ENCODE measurements around the gene NFATC2IP.
A peak's percentile ranks its signal among the peaks of the same experiment; 100 is the strongest.
"Not testable (repeated sequence)": the region's sequence is repeated elsewhere in the genome, so short reads cannot be mapped to it uniquely, and the experiment has no call there.

NFATC2IP gene

GRCh38 chr16:28964072-28964471 is 13.3 kb downstream of the NFATC2IP start:
- Histone ChIP-seq H2AFZ (ENCODE audit: low read depth, low read length) (no peak overlapping the region), H3K4me1 (ENCODE audit: insufficient read depth, low read length) (no peaks in the 10 kb centered on the region), H3K36me3 (ENCODE audit: insufficient read depth, low read length) (peaks cover 40% of the 10 kb centered on the region), H3K27me3 (ENCODE audit: insufficient read depth, low read length) (no peaks in the 10 kb centered on the region), H3K9me3 (ENCODE audit: low read length) (no peaks in the 10 kb centered on the region), H3K4me3 (ENCODE audit: low read length) (no peak overlapping the region)

DNA sequence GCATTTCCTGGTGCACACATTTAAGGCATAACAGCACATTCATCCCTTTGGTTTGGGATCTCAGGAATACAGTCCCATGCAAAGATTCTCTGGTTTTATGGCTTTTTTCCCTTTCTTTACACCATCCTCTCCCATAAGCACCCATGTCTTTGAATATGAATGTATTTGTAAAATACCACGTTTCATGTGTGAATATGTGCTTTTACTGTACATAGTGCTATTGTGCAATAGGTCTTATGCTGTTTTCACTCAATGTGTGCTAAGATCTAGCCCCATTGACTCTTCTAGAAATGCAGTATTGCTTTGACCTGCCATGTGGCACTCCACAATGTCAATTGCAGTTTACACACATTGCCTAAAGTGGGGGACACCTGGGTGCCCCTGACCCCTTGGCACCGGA is 13.8 kb downstream of the NFATC2IP start:
- Histone ChIP-seq H2AFZ (ENCODE audit: low read depth, low read length) (no peak overlapping the region), H3K36me3 (ENCODE audit: insufficient read depth, low read length) (peaks cover 37% of the 10 kb centered on the region), H3K4me3 (ENCODE audit: low read length) (no peak overlapping the region), H3K4me1 (ENCODE audit: insufficient read depth, low read length) (no peaks in the 10 kb centered on the region), H3K9me3 (ENCODE audit: low read length) (no peaks in the 10 kb centered on the region), H3K27me3 (ENCODE audit: insufficient read depth, low read length) (no peaks in the 10 kb centered on the region)

- Histone ChIP-seq H3K4me1 (ENCODE audit: insufficient read depth, low read length) (no peaks in the 10 kb centered on the region), H3K4me3 (ENCODE audit: low read length) (no peak overlapping the region)
These were observed 16.4 kb downstream of the NFATC2IP start for GRCh38 chr16:28967156-28967555.

GRCh38 chr16:28969696-28970095 is 19.0 kb downstream of the NFATC2IP start:
- H3K4me1 ChIP-seq (ENCODE audit: insufficient read depth, low read length); H3K9me3 ChIP-seq (ENCODE audit: low read length); H3K4me3 ChIP-seq (ENCODE audit: low read length); H3K36me3 ChIP-seq (ENCODE audit: insufficient read depth, low read length); H3K27me3 ChIP-seq (ENCODE audit: insufficient read depth, low read length); H2AFZ ChIP-seq (ENCODE audit: low read depth, low read length): not testable (repeated sequence)

More at GRCh38 chr16:28967156-28967555, 16.4 kb downstream of the NFATC2IP start:
- Histone ChIP-seq H2AFZ (ENCODE audit: low read depth, low read length) (no peak overlapping the region), H3K27me3 (ENCODE audit: insufficient read depth, low read length) (no peaks in the 10 kb centered on the region), H3K9me3 (ENCODE audit: low read length) (no peaks in the 10 kb centered on the region), H3K36me3 (ENCODE audit: insufficient read depth, low read length) (peaks cover 25% of the 10 kb centered on the region)

DNA sequence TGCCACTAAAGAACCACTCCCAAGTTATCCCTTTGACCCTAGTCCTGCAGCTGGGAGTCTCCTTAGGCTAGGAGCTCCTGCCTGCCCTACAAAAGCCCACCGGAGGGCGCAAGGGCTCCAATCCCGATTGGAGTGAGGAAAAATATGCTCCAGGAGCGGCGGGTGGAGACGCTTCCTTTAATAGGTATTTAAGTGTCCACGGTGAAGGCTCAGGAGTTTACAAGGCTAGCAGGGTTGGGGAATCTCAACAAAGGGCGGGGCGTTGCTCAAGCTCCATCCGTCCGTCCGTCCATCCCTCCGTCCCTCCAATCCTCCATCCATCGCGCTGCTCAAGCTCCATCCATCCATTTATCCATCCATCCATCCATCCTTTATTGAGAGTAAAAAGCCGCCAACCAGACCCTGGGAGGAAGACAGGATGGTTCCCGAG is 23.3 kb downstream of the NFATC2IP start:
- peaks cover 9% of the 10 kb centered on the region for H3K36me3 ChIP-seq (ENCODE audit: insufficient read depth, low read length)
- H3K27me3 ChIP-seq (ENCODE audit: insufficient read depth, low read length) = no peaks in the 10 kb centered on the region
- H3K4me1 ChIP-seq (ENCODE audit: insufficient read depth, low read length) = peaks cover 9% of the 10 kb centered on the region
- H2AFZ ChIP-seq (ENCODE audit: low read depth, low read length) = peak overlapping the region; percentile 58
- peak overlapping the region; percentile 82 for H3K4me3 ChIP-seq (ENCODE audit: low read length)
- H3K9me3 ChIP-seq (ENCODE audit: low read length) = no peaks in the 10 kb centered on the region

DNA sequence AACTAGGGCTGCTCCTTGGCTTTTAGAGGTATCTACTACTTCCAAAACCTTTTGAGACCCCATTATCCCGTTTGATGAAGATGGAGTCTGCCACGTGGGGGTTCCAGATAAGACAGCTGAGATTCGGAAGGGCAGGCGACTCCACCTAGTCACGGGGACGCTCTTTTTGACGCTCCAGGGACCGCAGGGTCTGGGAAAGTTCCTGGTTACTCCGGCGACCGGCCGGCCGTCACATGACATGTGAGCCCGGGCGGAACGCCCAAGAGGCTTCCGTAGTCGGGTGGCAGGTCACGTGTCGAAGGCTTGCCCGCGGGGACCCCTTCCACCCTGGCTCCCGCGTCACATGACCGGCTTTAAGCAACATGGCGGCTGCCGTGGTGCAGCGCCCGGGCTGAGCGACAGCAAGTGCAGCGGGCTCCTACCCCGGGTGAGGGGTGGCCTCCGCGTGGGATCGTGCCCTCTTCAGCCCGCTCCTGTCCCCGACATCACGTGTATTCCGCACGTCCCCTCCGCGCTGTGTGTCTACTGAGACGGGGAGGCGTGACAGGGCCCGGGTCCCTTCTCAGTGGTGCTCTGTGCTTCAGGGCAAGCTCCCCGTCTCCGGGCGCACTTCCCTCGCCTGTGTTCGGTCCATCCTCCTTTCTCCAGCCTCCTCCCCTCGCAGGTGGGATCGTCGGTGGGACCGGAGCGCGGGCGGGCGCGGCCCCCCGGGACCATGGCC is 23.9 kb downstream of the NFATC2IP start, which contains the start of gene SPNS1:
SPNS1 (plus strand) TSS at position 342 of the 721 bp plus-strand sequence; CDS start at position 716, 374 bp downstream.
- peaks cover 13% of the 10 kb centered on the region for H3K36me3 ChIP-seq (ENCODE audit: insufficient read depth, low read length)
- peaks cover 9% of the 10 kb centered on the region for H3K4me1 ChIP-seq (ENCODE audit: insufficient read depth, low read length)
- H3K27me3 ChIP-seq (ENCODE audit: insufficient read depth, low read length) = no peaks in the 10 kb centered on the region
- H3K4me3 ChIP-seq (ENCODE audit: low read length) = peak within 1 kb of the TSS; percentile 82
- peak within 1 kb of the TSS; percentile 58 for H2AFZ ChIP-seq (ENCODE audit: low read depth, low read length)
- H3K9me3 ChIP-seq (ENCODE audit: low read length) = no peaks in the 10 kb centered on the region

DNA sequence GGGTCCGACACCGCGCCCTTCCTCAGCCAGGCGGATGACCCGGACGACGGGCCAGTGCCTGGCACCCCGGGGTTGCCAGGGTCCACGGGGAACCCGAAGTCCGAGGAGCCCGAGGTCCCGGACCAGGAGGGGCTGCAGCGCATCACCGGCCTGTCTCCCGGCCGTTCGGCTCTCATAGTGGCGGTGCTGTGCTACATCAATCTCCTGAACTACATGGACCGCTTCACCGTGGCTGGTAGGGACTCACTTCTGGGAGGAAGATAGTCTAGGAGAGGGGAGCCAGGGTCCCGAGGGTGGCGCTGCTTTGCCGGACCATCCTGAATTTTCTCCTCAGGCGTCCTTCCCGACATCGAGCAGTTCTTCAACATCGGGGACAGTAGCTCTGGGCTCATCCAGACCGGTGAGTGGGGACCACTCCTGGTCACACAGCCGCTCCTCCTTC is 24.4 kb downstream of the NFATC2IP start:
- H3K27me3 ChIP-seq (ENCODE audit: insufficient read depth, low read length) = no peaks in the 10 kb centered on the region
- H3K9me3 ChIP-seq (ENCODE audit: low read length) = no peaks in the 10 kb centered on the region

GRCh38 chr16:28977703-28978662 is 27.2 kb downstream of the NFATC2IP start:
- no peak overlapping the region for H2AFZ ChIP-seq (ENCODE audit: low read depth, low read length)
- H3K36me3 ChIP-seq (ENCODE audit: insufficient read depth, low read length) = peaks cover 28% of the 10 kb centered on the region
- peaks cover 9% of the 10 kb centered on the region for H3K4me1 ChIP-seq (ENCODE audit: insufficient read depth, low read length)
- no peaks in the 10 kb centered on the region for H3K9me3 ChIP-seq (ENCODE audit: low read length)
- no peak overlapping the region for H3K4me3 ChIP-seq (ENCODE audit: low read length)
- H3K27me3 ChIP-seq (ENCODE audit: insufficient read depth, low read length) = no peaks in the 10 kb centered on the region

More for the DNA sequence above, 24.4 kb downstream of the NFATC2IP start:
- H2AFZ ChIP-seq (ENCODE audit: low read depth, low read length) = peak overlapping the region; percentile 58
- H3K4me3 ChIP-seq (ENCODE audit: low read length) = peak overlapping the region; percentile 82
- peaks cover 13% of the 10 kb centered on the region for H3K36me3 ChIP-seq (ENCODE audit: insufficient read depth, low read length)
- H3K4me1 ChIP-seq (ENCODE audit: insufficient read depth, low read length) = peaks cover 9% of the 10 kb centered on the region

DNA sequence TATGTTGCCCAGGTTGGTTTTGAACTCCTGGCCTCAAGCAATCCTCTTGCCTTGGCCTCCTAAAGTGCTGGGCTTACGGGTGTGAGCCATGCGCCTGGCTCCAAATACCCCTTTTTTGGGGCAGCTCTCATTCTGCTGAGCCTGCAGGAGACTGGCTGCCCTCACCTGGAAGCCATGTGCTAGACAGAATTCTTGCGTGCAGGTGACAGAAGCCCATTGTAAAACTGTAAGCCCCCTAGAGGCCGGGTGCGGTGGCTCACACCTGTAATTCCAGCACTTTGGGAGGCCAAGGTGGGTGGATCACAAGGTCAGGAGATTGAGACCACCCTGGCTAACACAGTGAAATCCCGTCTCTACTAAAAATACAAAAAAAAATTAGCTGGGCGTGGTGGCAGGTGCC is 29.6 kb downstream of the NFATC2IP start:
- H3K27me3 ChIP-seq (ENCODE audit: insufficient read depth, low read length); H2AFZ ChIP-seq (ENCODE audit: low read depth, low read length); H3K9me3 ChIP-seq (ENCODE audit: low read length); H3K4me3 ChIP-seq (ENCODE audit: low read length); H3K4me1 ChIP-seq (ENCODE audit: insufficient read depth, low read length): not testable (repeated sequence)
- H3K36me3 ChIP-seq (ENCODE audit: insufficient read depth, low read length) = peaks cover 35% of the 10 kb centered on the region

- Histone ChIP-seq H3K4me3 (ENCODE audit: low read length) (no peak overlapping the region), H3K36me3 (ENCODE audit: insufficient read depth, low read length) (peaks cover 35% of the 10 kb centered on the region), H3K27me3 (ENCODE audit: insufficient read depth, low read length) (no peaks in the 10 kb centered on the region), H3K4me1 (ENCODE audit: insufficient read depth, low read length) (peaks cover under 1% of the 10 kb centered on the region), H3K9me3 (ENCODE audit: low read length) (no peaks in the 10 kb centered on the region), H2AFZ (ENCODE audit: low read depth, low read length) (no peak overlapping the region)
These were observed 30.2 kb downstream of the NFATC2IP start for GRCh38 chr16:28980929-28981328.

- no peaks in the 10 kb centered on the region for H3K4me1 ChIP-seq (ENCODE audit: insufficient read depth, low read length)
- no peak overlapping the region for H3K4me3 ChIP-seq (ENCODE audit: low read length)
- no peaks in the 10 kb centered on the region for H3K9me3 ChIP-seq (ENCODE audit: low read length)
- H3K27me3 ChIP-seq (ENCODE audit: insufficient read depth, low read length) = no peaks in the 10 kb centered on the region
- H3K36me3 ChIP-seq (ENCODE audit: insufficient read depth, low read length) = peaks cover 38% of the 10 kb centered on the region
- no peak overlapping the region for H2AFZ ChIP-seq (ENCODE audit: low read depth, low read length)
These were observed 30.8 kb downstream of the NFATC2IP start for GRCh38 chr16:28981517-28981916.

- no peaks in the 10 kb centered on the region for H3K4me1 ChIP-seq (ENCODE audit: insufficient read depth, low read length)
- H3K9me3 ChIP-seq (ENCODE audit: low read length) = no peaks in the 10 kb centered on the region
- no peaks in the 10 kb centered on the region for H3K27me3 ChIP-seq (ENCODE audit: insufficient read depth, low read length)
- no peak overlapping the region for H3K4me3 ChIP-seq (ENCODE audit: low read length)
- peaks cover 43% of the 10 kb centered on the region for H3K36me3 ChIP-seq (ENCODE audit: insufficient read depth, low read length)
- H2AFZ ChIP-seq (ENCODE audit: low read depth, low read length) = no peak overlapping the region
These were observed 31.7 kb downstream of the NFATC2IP start for GRCh38 chr16:28982418-28982817.

DNA sequence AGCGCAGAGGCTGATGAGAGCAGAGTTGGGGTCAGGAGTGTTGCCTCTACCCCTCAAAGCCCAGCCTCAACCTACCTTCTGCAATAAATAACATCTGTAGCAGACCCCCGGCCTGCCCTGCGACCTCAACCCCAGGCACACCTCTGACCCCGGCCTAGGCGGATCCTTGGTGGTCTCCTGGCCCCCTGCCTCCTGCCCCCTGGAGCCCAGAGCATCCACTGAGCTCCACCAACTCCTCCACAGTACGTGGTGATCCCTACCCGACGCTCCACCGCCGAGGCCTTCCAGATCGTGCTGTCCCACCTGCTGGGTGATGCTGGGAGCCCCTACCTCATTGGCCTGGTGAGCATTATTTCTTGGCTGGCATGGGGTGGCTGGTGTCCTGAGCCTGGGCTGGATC is 32.2 kb downstream of the NFATC2IP start:
- Histone ChIP-seq H3K27me3 (ENCODE audit: insufficient read depth, low read length) (no peaks in the 10 kb centered on the region), H3K4me1 (ENCODE audit: insufficient read depth, low read length) (no peaks in the 10 kb centered on the region), H3K4me3 (ENCODE audit: low read length) (no peak overlapping the region), H2AFZ (ENCODE audit: low read depth, low read length) (no peak overlapping the region), H3K36me3 (ENCODE audit: insufficient read depth, low read length) (peaks cover 46% of the 10 kb centered on the region), H3K9me3 (ENCODE audit: low read length) (no peaks in the 10 kb centered on the region)

All from neuron (in vitro differentiated cells).